Testis (tissue), 3 donors: Measurements from ENCODE around the gene HS3ST5. TPM values are rescaled to one million over a fixed set of nuclear protein-coding genes. Genes with fewer than 3 reads are reported as not detected.

Experiments
- DNase-seq: peaks from one replicate; pipeline ENCODE4 v3.0.0-alpha.2; 2019
- H3K27ac ChIP-seq, 2 donors: fragments of 200-600 bp; sonication (generic); one replicate each; pipeline ENCODE4 v1.5.1; 2019
- H3K27me3 ChIP-seq: fragments of 200-600 bp; sonication (generic); one replicate; pipeline ENCODE4 v1.5.1; 2019
- H3K36me3 ChIP-seq: fragments of 200-600 bp; sonication (generic); one replicate; pipeline ENCODE4 v1.5.1; 2017; ENCODE audit warnings: low read depth; ENCODE audit errors: missing control alignments
- H3K4me1 ChIP-seq: fragments of 200-600 bp; sonication (generic); one replicate; pipeline ENCODE4 v1.5.1; 2019
- H3K4me3 ChIP-seq, 2 donors: fragments of 200-600 bp; sonication (generic); one replicate each; pipeline ENCODE4 v1.5.1; 2017 to 2019
- H3K9me3 ChIP-seq: fragments of 200-600 bp; sonication (generic); one replicate; pipeline ENCODE4 v1.5.1; 2017
- CTCF ChIP-seq, 3 experiments: fragments of 450-650 bp in 2 of 3; fragments of 200-600 bp in 1 of 3; sonication (generic) in 1 of 3; IDR thresholded peaks; one replicate each; pipeline ENCODE4 v1.5.1; 2016 to 2019; ENCODE audit warnings: antibody characterized with exemption in 3 of 3, mild to moderate bottlenecking in 2 of 3, moderate library complexity in 1 of 3
- POLR2A ChIP-seq: fragments of 450-650 bp; IDR thresholded peaks from one replicate; pipeline ENCODE4 v1.6.1; 2017; ENCODE audit warnings: antibody characterized with exemption, mild to moderate bottlenecking, moderate library complexity
- WGBS, 2 donors: methylation state at CpG; one replicate each; pipeline ENCODE4 v1.1.5; 2018; 5-methylcytosine and 5-hydroxymethylcytosine counted together
- intact Hi-C: fragments of 100-400 bp; cut with DNase I; formaldehyde crosslinking; loops from one replicate; pipeline ENCODE4 v1.15.1; 2023; ENCODE audit warnings: low total_unique reads
- polyA plus RNA-seq: library from polyadenylated mRNA; stranded (reverse); fragments of 350-450 nt; fragmentation: Illumina TruSeq; extraction: RNeasy Lipid Tissue Mini Kit (QIAGEN cat#74804); gene quantifications from one replicate; pipeline ENCODE4 v1.2.3, GENCODE V29; 2014; ENCODE audit warnings: low read depth, low replicate concordance; ENCODE audit not compliant: insufficient read depth
- total RNA-seq, 2 donors: library from RNA; depleted of rRNA; stranded (reverse); fragments of >200 nt; gene quantifications; one replicate each; pipeline ENCODE4 v1.2.3, GENCODE V29; 2016

The HS3ST5 gene
- total and polyA plus RNA-seq, 3 donors from 2014 or later, result 0.12 to 0.20 (median 0.16) TPM

- H3K27ac ChIP-seq, result no peak overlapping the region
- no peak overlapping the region for H3K4me3 ChIP-seq
- no peaks in the 10 kb centered on the region for H3K36me3 ChIP-seq
- WGBS, 2 donors, result 92 to 95% methylated on average over 6 of the region's 6 CpGs
- no peak for DNase-seq
- intact Hi-C loops, result no loop called here
- H3K9me3 ChIP-seq, result no peaks in the 10 kb centered on the region
- TF ChIP-seq CTCF (IDR thresholded peaks at IDR 0.05) (no peak), POLR2A (no peak)
- H3K4me1 ChIP-seq, result no peaks in the 10 kb centered on the region
- no peaks in the 10 kb centered on the region for H3K27me3 ChIP-seq
Measured at GRCh38 chr6:114297135-114297534, 45.7 kb downstream of the HS3ST5 start.

GRCh38 chr6:114292431-114292830 is 50.4 kb downstream of the HS3ST5 start:
- WGBS, 2 donors, result 97 to 100% methylated on average over 1 of the region's 1 CpG
- H3K4me3 ChIP-seq, result no peak overlapping the region
- intact Hi-C loops, result no loop called here
- H3K27me3 ChIP-seq, result no peaks in the 10 kb centered on the region
- no peaks in the 10 kb centered on the region for H3K4me1 ChIP-seq
- H3K9me3 ChIP-seq, result no peaks in the 10 kb centered on the region
- TF ChIP-seq CTCF (IDR thresholded peaks at IDR 0.05) (no peak), POLR2A (no peak)
- no peak overlapping the region for H3K27ac ChIP-seq
- DNase-seq, result no peak
- no peaks in the 10 kb centered on the region for H3K36me3 ChIP-seq

- Histone ChIP-seq H3K9me3 (no peaks in the 10 kb centered on the region), H3K4me3 (no peak overlapping the region), H3K27ac (no peak overlapping the region), H3K27me3 (no peaks in the 10 kb centered on the region), H3K36me3 (no peaks in the 10 kb centered on the region), H3K4me1 (no peaks in the 10 kb centered on the region)
- intact Hi-C loops, result no loop called here
- no peak for DNase-seq
- TF ChIP-seq POLR2A, result no peak
- WGBS, 2 donors, result 77 to 90% methylated on average over 2 of the region's 2 CpGs
Measured at GRCh38 chr6:114291428-114291827, 51.4 kb downstream of the HS3ST5 start.

GRCh38 chr6:114290864-114291263 is 52.0 kb downstream of the HS3ST5 start:
- intact Hi-C loops, result no loop called here
- Histone ChIP-seq H3K9me3 (no peaks in the 10 kb centered on the region), H3K36me3 (no peaks in the 10 kb centered on the region), H3K4me3 (no peak overlapping the region), H3K27ac (no peak overlapping the region), H3K27me3 (no peaks in the 10 kb centered on the region), H3K4me1 (no peaks in the 10 kb centered on the region)
- DNase-seq, result no peak
- TF ChIP-seq CTCF (IDR thresholded peaks at IDR 0.05) (no peak), POLR2A (no peak)
- 95 to 98% methylated on average over 3 of the region's 3 CpGs for WGBS, 2 donors

- H3K36me3 ChIP-seq, result no peaks in the 10 kb centered on the region
- no peak overlapping the region for H3K27ac ChIP-seq
- WGBS, 2 donors, result 57 to 60% methylated on average over 3 of the region's 3 CpGs
- no peak for TF ChIP-seq CTCF (IDR thresholded peaks at IDR 0.05)
- TF ChIP-seq POLR2A, result no peak
- H3K4me3 ChIP-seq, result no peak overlapping the region
- H3K27me3 ChIP-seq, result no peaks in the 10 kb centered on the region
- no peaks in the 10 kb centered on the region for H3K9me3 ChIP-seq
- H3K4me1 ChIP-seq, result no peaks in the 10 kb centered on the region
- DNase-seq, result no peak
- intact Hi-C loops, result no loop called here
Measured at GRCh38 chr6:114288701-114289495, 53.9 kb downstream of the HS3ST5 start.
